NCI-H2107 treated with DMSO at 0.1 percent for 48 hours (cell line): Measurements from ENCODE around the gene DTWD2.
"Not testable (repeated sequence)": the region's sequence is repeated elsewhere in the genome, so short reads cannot be mapped to it uniquely, and the experiment has no call there.

Source experiments
- DNase-seq: peaks from one replicate; lab custom pipeline; 2025; ENCODE audit not compliant: unreplicated experiment; lab: John Stamatoyannopoulos, UW

The DTWD2 gene

DNA sequence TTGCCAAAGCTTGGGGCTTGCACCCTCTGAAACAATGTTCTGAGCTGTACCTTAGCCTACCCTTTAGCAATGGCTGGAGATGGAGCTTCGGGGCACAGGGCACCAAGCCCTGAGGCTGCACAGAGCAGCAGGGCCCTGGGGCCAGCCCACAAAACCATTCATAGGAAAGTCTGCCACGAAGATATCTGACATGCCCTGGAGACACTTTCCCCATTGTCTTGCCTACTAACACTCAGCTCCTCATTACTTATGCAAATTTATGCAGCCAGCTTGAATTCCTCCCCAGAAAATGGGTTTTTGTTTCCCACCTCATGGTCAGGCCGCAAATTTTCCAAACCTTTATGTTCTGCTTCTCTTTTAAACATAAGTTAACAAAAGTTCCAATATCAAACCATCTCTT lies 105.7 kb downstream of the DTWD2 start:
- DNase-seq: no peak

DNA sequence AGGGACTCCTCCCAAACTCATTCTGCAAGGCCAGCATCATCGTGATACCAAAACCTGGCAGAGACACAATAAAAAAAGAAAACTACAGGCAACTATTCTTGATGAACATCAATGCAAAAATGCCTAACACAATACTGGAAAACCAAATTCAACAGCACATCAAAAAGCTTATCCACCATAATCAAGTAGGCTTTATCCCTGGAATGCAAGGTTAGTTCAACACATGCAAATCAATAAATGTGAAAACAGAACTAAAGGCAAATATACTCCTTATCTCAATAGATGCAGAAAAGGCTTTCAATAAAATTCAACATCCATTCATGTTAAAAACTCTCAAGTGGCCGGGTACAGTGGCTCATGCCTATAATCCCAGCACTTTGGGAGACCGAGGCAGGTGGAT lies 111.5 kb downstream of the DTWD2 start:
- DNase-seq: not testable (repeated sequence)

DNA sequence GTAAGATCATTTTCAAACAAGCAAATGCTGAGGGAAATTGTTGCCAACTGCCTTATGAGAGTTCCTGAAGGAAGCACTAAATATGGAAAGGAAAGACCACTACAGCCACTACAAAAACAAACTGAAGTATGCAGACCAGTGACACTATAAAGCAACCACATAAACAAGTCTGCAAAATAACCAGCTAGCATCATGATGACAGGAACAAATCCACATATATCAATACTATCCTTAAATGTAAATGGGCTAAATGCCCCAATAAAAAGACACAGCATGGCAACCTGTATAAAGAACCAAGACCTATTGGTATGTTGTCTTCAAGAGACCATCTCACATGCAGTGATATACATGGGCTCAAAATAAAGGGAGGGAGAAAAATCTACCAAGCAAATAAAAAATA lies 113.2 kb downstream of the DTWD2 start:
- no peak for DNase-seq

DNA sequence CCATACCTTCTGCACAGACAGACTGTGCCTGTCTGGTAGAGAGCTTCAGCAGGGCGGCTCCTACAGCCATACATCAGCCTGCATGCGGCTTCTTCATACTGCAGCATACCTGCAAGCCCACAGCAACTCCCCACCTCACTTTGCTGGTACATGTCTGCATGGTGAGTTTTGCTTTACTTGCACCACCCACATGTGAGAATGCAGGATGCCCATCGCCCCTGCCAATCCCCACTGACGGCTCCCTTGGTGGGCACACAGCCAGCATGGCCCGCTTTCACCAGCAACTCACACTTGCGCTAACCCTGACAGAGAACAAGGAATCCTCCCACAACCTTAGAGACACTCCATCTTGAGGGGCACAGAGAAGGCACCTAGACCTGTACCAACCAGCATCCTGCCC lies 114.9 kb downstream of the DTWD2 start:
- no peak for DNase-seq

DNA sequence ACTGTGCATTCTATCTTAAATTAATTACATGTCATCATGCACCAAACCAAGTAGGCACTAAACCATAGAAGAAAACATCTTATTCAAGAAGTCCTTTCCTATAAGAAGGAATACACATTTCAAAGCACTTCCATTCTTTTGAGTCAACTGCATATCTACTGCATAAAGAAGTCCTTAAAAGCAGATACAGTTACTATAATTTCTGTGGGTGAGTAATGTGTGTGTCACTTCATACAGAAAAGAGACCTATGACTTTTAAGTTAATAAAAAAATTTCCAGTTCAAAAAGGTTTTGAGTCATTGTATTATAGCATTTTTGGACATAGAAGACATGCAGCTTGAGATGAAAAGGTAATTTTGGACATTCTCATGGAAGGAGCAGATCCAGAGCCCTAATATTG lies 125.0 kb downstream of the DTWD2 start:
- no peak for DNase-seq

DNA sequence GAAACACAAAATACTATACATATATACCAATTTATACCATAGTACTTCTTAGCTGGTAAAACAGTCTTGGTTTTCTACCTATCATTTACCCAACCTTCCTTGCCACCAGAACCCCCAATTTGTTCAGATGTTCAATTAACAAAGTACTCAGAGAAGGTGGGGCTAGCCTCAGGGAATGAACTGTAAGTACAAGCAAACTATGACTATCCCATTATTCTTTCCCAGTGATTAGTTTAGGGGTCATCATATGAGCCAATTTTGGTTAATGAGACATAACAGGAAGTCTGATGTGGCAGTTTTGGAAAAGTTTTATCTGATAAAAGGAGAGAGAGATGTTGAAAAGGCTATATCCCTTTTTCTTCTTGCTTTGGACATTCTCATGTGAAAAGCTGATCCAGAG lies 125.8 kb downstream of the DTWD2 start:
- no peak for DNase-seq

DNA sequence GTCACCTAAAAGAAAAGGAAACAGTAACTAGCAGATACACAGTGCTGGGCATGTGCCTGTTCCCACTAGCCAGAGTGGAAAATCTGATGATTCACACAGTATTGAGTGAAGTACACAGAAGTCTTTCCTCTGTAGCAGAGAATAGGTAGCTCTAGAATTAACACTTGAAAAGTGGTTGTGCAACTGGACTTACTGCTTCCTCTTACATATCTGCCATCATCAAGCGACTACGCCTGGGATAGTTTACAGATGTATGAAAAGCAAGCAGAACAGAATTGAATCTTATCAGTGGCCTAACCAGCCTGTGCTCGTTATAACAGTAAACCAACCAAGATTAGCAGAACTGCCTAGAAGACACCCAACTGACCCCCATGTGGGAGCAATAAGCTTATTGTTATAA lies 130.6 kb downstream of the DTWD2 start:
- no peak for DNase-seq

DNA sequence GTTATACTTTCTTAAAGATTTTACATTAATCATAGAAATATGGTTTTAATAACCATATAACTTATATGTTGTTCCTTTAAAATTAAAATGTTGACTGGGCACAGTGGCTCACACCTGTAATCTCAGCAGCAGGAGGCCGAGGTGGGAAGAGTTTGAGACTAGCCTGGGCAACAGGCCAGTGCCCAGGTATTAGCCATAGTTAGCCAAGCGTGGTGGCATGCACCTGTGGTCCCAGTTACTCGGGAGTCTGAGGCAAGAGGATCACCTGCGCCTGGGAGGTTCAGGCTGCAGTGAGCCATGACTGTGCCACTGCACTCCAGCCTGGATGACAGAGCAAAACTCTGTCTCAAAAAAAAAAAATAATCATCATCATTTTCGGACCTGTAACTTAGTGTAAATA lies 133.5 kb downstream of the DTWD2 start:
- DNase-seq: no peak

DNA sequence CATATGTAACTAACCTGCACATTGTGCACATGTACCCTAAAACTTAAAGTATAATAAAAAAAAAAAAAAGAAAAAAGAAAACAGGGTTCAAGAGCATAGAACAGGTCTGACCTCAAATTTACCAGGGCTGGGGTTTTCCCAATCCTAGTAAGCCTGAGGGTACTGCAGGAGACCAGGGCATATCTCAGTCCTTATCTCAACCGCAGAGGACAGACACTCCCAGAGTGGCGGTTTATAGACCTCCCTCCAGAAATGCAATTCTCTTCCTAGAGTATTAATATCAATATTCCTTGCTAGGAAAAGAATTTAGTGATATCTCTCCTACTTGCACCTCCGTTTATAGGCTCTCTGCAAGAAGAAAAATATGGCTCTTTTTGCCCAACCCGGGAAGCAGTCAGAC lies 136.6 kb downstream of the DTWD2 start:
- not testable (repeated sequence) for DNase-seq

DNA sequence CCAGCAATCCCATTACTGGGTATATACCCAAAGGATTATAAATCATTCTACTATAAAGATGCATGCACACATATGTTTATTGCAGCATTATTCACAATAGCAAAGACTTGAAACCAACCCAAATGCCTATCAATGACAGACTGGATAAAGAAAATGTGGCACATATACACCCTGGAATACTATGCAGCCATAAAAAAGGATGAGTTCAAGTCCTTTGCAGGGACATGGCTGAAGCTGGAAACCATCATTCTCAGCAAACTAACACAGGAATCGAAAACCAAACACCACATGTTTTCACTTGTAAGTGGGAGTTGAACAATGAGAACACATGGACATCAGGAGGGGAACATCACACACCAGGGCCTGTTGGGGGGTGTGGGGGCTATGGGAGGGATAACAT lies 138.8 kb downstream of the DTWD2 start:
- not testable (repeated sequence) for DNase-seq

DNA sequence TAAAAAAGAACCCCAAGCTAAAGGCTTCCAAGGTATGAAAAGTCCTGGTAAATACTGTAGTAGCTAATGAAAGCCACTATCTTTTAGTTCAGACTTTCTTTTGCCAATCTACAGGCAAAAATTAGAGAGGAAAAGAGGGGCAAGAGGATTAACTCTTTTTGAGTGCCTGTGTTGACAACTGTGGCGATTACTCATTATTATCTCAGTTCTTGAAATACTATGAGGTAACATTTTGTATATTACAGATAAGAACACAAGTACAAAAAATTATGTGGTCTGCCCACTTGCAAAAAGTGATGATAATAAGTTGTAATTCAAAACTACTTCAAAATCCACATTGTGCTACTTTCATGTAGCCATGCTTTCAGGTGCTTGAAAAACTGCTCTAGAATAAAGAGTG lies 144.0 kb downstream of the DTWD2 start:
- no peak for DNase-seq

DNA sequence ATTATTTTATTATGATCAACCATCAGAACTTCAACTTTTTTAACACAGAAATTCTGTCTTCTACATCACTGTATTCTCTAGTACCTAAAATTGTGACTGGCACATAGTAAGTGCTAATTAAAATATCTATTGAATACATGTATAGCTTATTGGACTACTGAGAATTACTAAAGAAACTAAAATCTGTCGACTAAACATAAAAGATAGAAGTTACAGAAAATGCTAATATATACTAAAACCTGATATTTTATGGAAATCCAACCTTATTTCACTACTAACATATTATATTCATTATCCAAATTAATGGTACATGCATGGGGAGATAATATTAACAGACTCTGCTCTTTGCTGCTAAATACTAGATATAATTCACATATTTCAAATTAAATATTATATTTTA lies 153.6 kb downstream of the DTWD2 start:
- DNase-seq: no peak

DNA sequence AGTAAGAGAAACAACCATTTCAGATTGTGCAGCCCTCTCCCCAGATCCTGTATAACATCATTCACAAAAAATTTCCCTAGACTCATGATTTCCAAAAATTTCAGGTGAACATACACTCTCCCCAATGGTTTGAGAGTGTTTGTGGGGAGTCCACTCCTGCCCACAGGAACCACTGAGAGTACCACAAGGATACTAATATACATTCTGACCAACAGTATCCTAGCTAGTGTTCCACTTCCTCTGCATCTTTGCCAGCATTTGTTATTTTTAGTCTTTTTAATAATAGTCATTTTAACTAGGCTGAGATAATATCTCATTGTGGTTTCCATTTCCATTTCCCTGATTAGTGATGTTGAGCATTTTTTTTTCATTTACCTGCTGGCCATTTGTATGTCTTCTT lies 155.4 kb downstream of the DTWD2 start:
- no peak for DNase-seq

DNA sequence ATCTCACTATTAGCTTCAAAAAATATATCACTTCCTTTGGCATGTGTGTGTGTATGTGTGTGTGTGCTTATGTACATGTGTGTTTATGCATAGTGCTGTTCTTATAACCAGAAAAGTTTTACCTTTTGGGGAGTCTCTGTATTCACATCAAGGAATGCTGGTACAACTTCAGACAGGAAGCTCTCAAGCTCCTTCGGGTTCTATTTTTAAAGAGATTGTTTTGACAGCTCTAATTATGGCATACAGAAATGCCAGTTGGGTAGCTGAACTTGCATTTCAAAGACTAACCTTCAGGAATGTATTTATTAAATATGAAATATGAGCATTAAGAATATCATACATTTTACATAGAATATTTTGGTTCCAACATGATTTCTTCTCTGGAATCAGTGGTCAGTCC lies 163.1 kb downstream of the DTWD2 start:
- DNase-seq: no peak

DNA sequence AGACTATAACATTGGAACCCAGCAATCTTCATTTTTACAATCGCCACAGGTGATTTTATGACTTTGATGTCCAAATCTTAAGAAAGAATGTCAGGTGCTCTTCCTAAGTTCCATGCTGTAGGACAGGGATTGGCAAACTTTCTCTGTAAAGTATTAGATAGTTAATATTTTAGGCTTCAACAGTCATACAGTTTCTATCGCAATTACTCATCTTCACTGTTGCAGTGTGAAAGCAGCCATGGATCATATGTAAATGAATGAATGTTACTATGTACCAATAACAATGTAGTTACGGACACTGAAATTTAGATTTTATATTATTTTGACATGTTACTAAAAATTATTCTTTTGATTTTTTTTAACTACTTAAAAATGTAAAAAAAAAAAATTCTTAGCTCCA lies 169.7 kb downstream of the DTWD2 start:
- no peak for DNase-seq

DNA sequence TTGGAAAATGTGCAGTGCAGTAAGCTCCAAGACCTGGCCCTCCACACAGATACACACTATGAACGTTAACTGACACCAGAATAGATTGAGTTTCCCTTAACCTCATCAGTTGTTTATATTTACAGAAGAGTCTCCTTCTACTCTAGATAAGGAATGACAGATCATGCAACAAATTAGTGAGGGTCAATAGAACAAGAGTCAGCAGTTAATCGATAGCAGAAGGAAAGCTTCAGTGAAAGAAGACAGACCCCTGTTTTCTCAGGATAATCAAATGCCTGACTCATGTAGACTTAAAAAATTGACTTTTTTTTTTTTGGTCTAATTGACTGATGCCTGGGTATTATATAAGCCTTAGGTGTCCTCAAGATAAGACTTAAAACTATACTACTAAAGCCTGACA lies 179.9 kb downstream of the DTWD2 start:
- no peak for DNase-seq

DNA sequence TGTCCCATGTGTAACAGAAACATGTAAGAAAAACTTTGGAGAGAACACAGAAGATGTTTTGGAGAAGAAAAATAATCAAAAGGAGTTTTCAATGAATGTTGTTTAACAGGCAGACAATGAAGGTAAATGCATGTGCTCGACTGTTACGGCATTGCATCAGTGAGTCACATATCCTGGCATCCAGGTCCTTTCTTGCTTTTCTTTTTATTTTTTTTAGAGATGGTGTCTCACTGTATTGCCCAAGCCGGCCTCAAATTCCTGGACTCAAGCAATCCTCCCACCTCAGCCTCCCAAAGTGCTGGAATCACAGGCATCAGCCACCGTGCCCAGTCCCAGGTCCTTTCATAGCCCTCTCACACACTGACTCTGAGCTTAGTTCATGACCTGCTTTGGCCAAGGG lies 181.8 kb downstream of the DTWD2 start:
- no peak for DNase-seq

DNA sequence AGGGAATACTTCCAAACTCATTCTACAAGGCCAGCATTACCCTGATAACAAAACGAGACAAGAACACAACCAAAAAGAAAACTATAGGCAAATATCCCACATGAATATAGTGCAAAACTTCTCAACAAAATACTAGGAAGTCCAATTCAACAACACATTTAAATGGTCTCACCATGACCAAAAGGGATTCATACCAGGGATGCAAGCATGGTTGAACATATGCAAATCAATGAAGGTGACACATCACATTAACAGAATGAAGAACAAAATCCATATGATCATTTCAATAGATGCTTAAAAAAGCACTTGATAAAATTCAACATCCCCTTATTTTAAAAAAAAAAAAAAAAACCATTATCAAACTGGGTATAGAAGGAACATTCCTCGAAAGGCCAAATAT lies 186.0 kb downstream of the DTWD2 start:
- no peak for DNase-seq

DNA sequence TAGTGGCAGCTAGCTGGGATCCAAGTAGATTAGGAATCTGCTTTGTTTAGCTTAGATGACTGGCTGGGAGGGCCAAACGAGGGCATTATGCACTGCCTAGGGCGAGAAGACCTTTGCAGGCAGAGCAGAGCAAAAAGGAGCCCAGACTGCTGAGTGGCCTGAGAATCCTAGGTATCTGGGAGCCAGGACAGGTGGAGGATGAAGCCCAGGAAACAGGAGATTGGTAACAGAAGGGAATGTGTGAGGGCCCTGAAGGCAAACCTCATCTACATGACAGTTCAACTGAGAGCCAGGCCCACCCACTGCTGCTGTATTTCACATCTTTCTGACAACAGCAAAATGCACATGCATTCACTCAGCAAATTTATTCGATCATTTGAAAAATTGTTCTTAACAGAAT lies 192.3 kb downstream of the DTWD2 start:
- DNase-seq: no peak

DNA sequence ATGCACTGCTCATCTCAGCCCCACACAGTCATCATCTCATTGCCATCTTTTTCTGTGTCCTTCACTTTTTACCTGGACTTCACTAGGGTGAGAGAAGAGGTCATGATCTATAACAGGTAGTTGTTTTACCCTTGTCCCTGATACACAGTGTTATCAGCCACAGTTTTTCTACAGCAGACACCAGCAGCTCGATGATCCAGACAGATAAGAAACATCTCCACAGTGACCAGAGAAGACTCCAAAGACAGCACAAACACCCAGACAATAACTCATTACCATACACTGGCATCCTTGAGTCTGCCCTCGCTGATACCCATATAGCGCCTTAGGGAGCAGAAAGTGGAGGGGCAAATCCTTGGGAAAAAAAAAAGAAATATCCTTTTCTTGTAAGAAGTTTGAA lies 194.1 kb downstream of the DTWD2 start:
- DNase-seq: no peak

DNA sequence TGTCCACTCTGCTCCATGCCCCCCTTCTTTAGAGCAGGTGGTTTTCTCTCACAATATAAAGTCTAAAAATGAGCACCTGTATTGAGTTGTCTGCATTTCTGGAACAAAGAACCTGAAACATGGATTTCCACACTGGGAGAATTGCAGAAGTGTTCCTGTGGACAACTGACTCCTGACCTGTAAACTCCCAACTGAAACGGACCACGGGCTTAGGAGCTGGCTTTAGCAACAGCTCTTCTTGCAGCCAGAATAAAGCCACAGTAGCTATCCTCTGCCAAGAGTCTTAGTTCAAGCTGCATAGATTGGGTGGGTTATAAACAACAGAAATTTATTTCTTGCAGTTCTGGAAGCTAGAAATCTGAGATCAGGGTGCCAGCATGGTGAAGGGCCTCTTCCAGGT lies 194.7 kb downstream of the DTWD2 start:
- no peak for DNase-seq

DNA sequence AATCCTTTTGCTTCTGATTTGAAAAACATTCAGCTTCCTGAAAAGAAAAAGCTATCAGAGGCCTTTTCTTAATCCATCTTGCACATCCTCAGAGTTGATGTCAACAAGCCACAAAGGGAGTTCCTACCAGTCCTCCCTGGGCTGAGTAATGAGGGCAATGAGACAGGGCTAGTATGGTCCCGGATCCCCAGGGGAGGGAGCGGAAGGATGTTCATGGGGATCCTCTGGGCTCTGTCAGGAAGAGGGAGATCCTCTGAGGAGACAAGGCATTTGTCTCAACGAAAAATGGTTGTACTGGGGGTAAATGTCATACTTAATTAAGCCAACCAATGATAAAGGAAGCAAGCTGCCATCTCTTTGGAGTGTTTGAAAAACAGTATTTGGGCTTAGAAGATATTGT lies 195.3 kb downstream of the DTWD2 start:
- no peak for DNase-seq

DNA sequence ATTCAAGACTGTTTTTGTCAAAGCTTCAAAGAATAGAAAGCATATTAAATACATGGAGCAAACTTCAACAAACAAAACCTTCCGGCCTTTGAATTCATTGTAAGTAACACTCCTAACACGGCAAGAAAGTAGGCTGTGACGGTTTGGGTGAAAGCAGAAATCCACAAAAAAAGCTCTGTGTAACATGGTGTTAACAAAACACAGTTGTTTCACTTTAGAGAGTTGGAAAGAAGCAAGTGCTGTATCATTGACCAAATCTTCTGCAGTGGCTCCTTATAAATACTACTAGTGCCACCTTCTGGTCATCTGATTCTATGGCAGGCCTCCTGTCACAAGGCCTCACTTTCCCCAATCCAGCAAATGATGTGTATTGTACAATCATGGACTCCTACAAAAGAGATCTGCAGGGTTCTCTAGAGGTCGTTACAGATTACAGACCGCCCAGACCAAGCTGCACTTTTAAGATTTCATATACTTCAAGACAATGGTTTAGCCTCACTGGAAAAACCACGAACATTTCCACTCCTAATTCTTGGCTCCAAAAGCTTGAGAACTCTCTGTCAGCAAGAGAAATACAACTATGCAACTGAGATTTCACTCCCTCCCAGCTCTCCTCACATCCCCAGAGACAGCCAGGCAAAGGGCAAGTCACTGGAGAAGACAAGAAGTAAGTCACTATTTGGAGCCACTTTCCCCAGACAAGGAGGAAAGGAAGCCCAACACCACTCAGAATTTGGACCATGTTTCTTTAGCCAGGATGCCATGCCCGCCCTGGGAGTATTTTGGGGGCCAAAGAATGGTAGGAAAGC lies 196.2 kb downstream of the DTWD2 start:
- DNase-seq: peak; percentile 4
